Measurements from ENCODE around the gene IGSF10. TPM values are rescaled to one million over a fixed set of nuclear protein-coding genes. Genes with fewer than 3 reads are reported as not detected.

IGSF10 gene
- total RNA-seq, 3 donors from 2014 or later, result 1.0 to 1.6 (median 1.3) TPM

DNA sequence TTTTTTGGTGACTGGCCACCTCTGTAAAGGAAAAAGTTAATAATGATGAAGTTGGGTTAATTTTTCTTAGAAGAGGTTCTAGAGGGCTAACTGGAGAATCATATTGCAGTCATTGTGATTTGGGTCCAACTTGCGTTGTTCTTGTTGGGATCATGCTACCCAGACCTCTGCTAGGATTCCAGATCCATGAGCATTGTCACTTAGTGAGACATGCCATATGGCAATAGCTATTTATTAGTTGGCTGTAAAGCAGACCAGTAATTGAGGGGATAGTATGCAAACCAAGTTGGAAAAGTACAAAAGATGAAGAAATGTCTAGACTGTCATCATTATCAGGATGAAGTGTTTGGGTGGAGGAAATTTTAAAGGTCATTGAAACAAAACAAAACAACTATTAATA, 45.6 kb downstream of the IGSF10 start:
- Histone ChIP-seq H3K36me3 (ENCODE audit: low read depth) (no peaks in the 10 kb centered on the region), H3K4me1 (ENCODE audit: low read depth) (no peaks in the 10 kb centered on the region), H3K4me3 (no peak overlapping the region), H3K9me3 (no peaks in the 10 kb centered on the region)
- ATAC-seq (no peak), DNase-seq (no peak)
- intact Hi-C loops (cut with DNase I, micrococcal nuclease), result no loop called here
- TF ChIP-seq CTCF (IDR thresholded peaks at IDR 0.05), result no peak

- no peak for ATAC-seq
Measured at GRCh38 chr3:151412989-151413388, 47.9 kb downstream of the IGSF10 start.

More at GRCh38 chr3:151412989-151413388, 47.9 kb downstream of the IGSF10 start:
- Histone ChIP-seq H3K36me3 (ENCODE audit: low read depth) (no peaks in the 10 kb centered on the region), H3K4me3 (no peak overlapping the region), H3K9me3 (no peaks in the 10 kb centered on the region), H3K4me1 (ENCODE audit: low read depth) (no peaks in the 10 kb centered on the region)
- DNase-seq, result no peak
- intact Hi-C loops (cut with DNase I, micrococcal nuclease), result no loop called here
- TF ChIP-seq CTCF (IDR thresholded peaks at IDR 0.05), result no peak

Other genes with a start within 250 kb of the IGSF10 start
- 10 to 100 TPM in 1 of 3 donors, 1 to 10 TPM in 2; 3.9 to 18.2 (median 4.4) TPM for gene P2RY14, start 182.5 kb downstream of the IGSF10 start, total RNA-seq
- not detected for gene GPR87, start 144.2 kb downstream of the IGSF10 start, total RNA-seq
- gene P2RY13, start 131.5 kb downstream of the IGSF10 start, total RNA-seq, result 1 to 10 TPM in 2 of 3 donors, under 1 TPM in 1; 0.29 to 1.9 (median 1.5) TPM
- gene P2RY12, start 76.3 kb downstream of the IGSF10 start, total RNA-seq, result 1 to 10 TPM in 2 of 3 donors, under 1 TPM in 1; 0.32 to 3.4 (median 1.0) TPM

Measured in mucosa of descending colon (tissue), 3 donors.